Measurements from ENCODE around the gene PTBP1. TPM values are rescaled to one million over a fixed set of nuclear protein-coding genes. Genes with fewer than 3 reads are reported as not detected.

PTBP1 gene
- total and polyA plus RNA-seq, 9 of the 15 experiments (the other 6 are each of a cell fraction or from before 2014, with no cell fraction given): 14.0 to 759 (median 234) TPM

DNA sequence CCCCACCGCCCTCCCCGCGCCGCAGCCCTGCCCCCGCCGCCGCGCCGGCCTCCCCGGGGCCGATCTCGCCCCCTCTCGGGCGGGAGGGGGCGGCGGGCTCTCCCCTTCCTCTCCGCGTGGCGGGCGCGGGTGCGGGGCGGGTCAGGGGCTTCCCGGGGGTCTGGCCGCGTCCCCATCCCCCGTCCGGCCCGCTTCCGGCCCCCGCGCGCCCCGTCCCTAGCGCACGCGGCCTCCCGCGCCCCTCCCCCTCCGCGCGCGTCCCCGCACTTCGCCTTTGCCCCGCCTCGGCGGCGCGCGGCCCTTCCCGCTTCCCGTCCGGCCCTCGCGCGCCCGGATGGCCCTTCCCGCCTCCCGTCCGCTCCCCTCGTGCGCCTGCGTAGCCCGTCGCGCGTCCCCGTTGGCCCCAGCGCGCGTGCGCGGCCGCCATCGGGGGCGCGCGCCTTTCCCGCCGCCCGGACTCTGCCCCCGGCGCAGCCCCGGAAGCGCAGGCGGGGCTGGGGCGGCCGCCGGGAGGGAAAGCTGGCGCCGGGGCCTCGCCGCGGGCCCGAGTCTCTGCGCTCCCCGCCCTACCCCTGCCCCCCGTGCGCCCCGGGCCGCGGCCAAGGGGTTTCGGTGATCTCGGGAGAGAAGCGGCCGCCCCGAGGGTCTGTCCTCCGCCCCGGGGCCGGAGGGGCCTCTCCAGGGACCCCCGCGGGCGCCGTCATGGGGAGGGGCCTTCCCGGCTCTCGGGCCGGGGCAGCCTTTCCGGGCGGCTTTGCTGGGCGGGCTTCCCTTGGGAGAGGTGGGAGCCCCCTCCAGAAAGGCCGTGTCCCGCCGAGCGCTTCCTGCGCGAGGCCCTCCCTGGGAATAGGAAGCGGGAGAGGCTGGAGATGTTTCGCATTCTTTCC is 519 bp downstream of the PTBP1 start (continued):
- TF ChIP-seq USF2 (CRISPR knock-in tag; IDR thresholded peaks at IDR 0.05) (no peak), RBM39 (optimal IDR thresholded peaks at IDR 0.05; ENCODE audit: low read depth, low read length) (no peak), JUNB (CRISPR knock-in tag; conservative IDR thresholded peaks at IDR 0.05) (no peak), ZNF197 (CRISPR knock-in tag; IDR thresholded peaks at IDR 0.05; ENCODE audit: low read depth) (peak; percentile 76; the same call in 1 of the 2 replicates), PCBP1 (IDR thresholded peaks at IDR 0.05; ENCODE audit: low read depth, low read length, poor library complexity, severe bottlenecking) (peak; percentile 96), ZNF561 (CRISPR knock-in tag; conservative IDR thresholded peaks at IDR 0.05) (no peak), FOXK2 (conservative IDR thresholded peaks at IDR 0.05 in 1 of 2, IDR thresholded peaks at IDR 0.05 in 1 of 2; ENCODE audit: low read depth in 2 of 2) (no peak), TEAD2 (tag; IDR thresholded peaks at IDR 0.05) (no peak), ZNF282 (CRISPR knock-in tag; IDR thresholded peaks at IDR 0.05) (no peak), NR0B1 (IDR thresholded peaks at IDR 0.05; ENCODE audit: partially characterized antibody) (no peak), HNRNPL (IDR thresholded peaks at IDR 0.05; ENCODE audit: low read depth, low read length) (no peak), CC2D1A (IDR thresholded peaks at IDR 0.05) (no peak), ZNF217 (CRISPR knock-in tag; IDR thresholded peaks at IDR 0.05) (no peak), ZFP36 (IDR thresholded peaks at IDR 0.05; ENCODE audit: low read depth, low read length, partially characterized antibody) (no peak), BHLHE40 (IDR thresholded peaks at IDR 0.05; ENCODE audit: low read length) (no peak), ZFX (CRISPR knock-in tag; IDR thresholded peaks at IDR 0.05) (peak; percentile 37), PML (IDR thresholded peaks at IDR 0.05; ENCODE audit: low read length) (no peak), ZFP30 (CRISPR knock-in tag; IDR thresholded peaks at IDR 0.05; ENCODE audit: borderline replicate concordance) (no peak), ZNF133 (CRISPR knock-in tag; IDR thresholded peaks at IDR 0.05) (no peak), SRF (CRISPR knock-in tag; IDR thresholded peaks at IDR 0.05) (no peak), SRSF9 (IDR thresholded peaks at IDR 0.05; ENCODE audit: borderline replicate concordance, low read depth, low read length) (no peak), EZH2 (IDR thresholded peaks at IDR 0.05; ENCODE audit: borderline replicate concordance, low read depth, low read length) (no peak), ZNF212 (CRISPR knock-in tag; IDR thresholded peaks at IDR 0.05) (no peak), TAF1 (IDR thresholded peaks at IDR 0.05; ENCODE audit: control insufficient read depth, extremely low read depth, insufficient read depth, low read length, severe bottlenecking) (peak; percentile 46)
- TF ChIP-seq, protein P1, sequence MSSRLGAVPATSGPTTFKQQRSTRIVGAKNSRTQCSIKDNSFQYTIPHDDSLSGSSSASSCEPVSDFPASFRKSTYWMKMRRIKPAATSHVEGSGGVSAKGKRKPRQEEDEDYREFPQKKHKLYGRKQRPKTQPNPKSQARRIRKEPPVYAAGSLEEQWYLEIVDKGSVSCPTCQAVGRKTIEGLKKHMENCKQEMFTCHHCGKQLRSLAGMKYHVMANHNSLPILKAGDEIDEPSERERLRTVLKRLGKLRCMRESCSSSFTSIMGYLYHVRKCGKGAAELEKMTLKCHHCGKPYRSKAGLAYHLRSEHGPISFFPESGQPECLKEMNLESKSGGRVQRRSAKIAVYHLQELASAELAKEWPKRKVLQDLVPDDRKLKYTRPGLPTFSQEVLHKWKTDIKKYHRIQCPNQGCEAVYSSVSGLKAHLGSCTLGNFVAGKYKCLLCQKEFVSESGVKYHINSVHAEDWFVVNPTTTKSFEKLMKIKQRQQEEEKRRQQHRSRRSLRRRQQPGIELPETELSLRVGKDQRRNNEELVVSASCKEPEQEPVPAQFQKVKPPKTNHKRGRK (tag; IDR thresholded peaks at IDR 0.05): no peak

Measured in K562 (cell line).